ENCODE measurements around the gene CHST5.

Gene CHST5

GRCh38 chr16:75488322-75488721, 47.6 kb downstream of the CHST5 start:
- H3K4me1 ChIP-seq (ENCODE audit: control insufficient read depth, insufficient read depth, low read length): no peaks in the 10 kb centered on the region
- peaks cover 0 to 2% of the 10 kb centered on the region in 2 donors for H3K27me3 ChIP-seq (ENCODE audit: control insufficient read depth in 1 of 2, insufficient read depth in 2 of 2, low read length in 2 of 2)
- H3K27ac ChIP-seq (ENCODE audit: low read length): no peak overlapping the region
- H3K4me3 ChIP-seq (ENCODE audit: low read length in 2 of 2): no peak overlapping the region
- H3K36me3 ChIP-seq (ENCODE audit: control insufficient read depth in 2 of 2, insufficient read depth in 2 of 2, low read length in 2 of 2): no peaks in the 10 kb centered on the region
- no peak overlapping the region for H3K9ac ChIP-seq (ENCODE audit: low read length in 2 of 2)
- no peaks in the 10 kb centered on the region for H3K9me3 ChIP-seq (ENCODE audit: control insufficient read depth in 2 of 2, low read length in 2 of 2)

GRCh38 chr16:75486676-75487313, 49.1 kb downstream of the CHST5 start:
- Histone ChIP-seq H3K36me3 (ENCODE audit: control insufficient read depth in 2 of 2, insufficient read depth in 2 of 2, low read length in 2 of 2) (no peaks in the 10 kb centered on the region), H3K27ac (ENCODE audit: low read length) (no peak overlapping the region), H3K9me3 (ENCODE audit: control insufficient read depth in 2 of 2, low read length in 2 of 2) (no peaks in the 10 kb centered on the region), H3K4me1 (ENCODE audit: control insufficient read depth, insufficient read depth, low read length) (no peaks in the 10 kb centered on the region), H3K27me3 (ENCODE audit: control insufficient read depth in 1 of 2, insufficient read depth in 2 of 2, low read length in 2 of 2) (peaks cover 0 to 2% of the 10 kb centered on the region in 2 donors), H3K9ac (ENCODE audit: low read length in 2 of 2) (no peak overlapping the region), H3K4me3 (ENCODE audit: low read length in 2 of 2) (no peak overlapping the region)

- peaks cover 0 to 2% of the 10 kb centered on the region in 2 donors for H3K27me3 ChIP-seq (ENCODE audit: control insufficient read depth in 1 of 2, insufficient read depth in 2 of 2, low read length in 2 of 2)
- H3K9ac ChIP-seq (ENCODE audit: low read length in 2 of 2): no peak overlapping the region
- H3K4me1 ChIP-seq (ENCODE audit: control insufficient read depth, insufficient read depth, low read length): no peaks in the 10 kb centered on the region
- no peaks in the 10 kb centered on the region for H3K36me3 ChIP-seq (ENCODE audit: control insufficient read depth in 2 of 2, insufficient read depth in 2 of 2, low read length in 2 of 2)
- H3K27ac ChIP-seq (ENCODE audit: low read length): no peak overlapping the region
- no peaks in the 10 kb centered on the region for H3K9me3 ChIP-seq (ENCODE audit: control insufficient read depth in 2 of 2, low read length in 2 of 2)
- H3K4me3 ChIP-seq (ENCODE audit: low read length in 2 of 2): no peak overlapping the region
These were observed 49.8 kb downstream of the CHST5 start for GRCh38 chr16:75486014-75486675.

- Histone ChIP-seq H3K27ac (ENCODE audit: low read length) (no peak overlapping the region), H3K4me3 (ENCODE audit: low read length in 2 of 2) (no peak overlapping the region), H3K36me3 (ENCODE audit: control insufficient read depth in 2 of 2, insufficient read depth in 2 of 2, low read length in 2 of 2) (no peaks in the 10 kb centered on the region), H3K9me3 (ENCODE audit: control insufficient read depth in 2 of 2, low read length in 2 of 2) (no peaks in the 10 kb centered on the region), H3K27me3 (ENCODE audit: control insufficient read depth in 1 of 2, insufficient read depth in 2 of 2, low read length in 2 of 2) (peaks cover 0 to 2% of the 10 kb centered on the region in 2 donors), H3K9ac (ENCODE audit: low read length in 2 of 2) (no peak overlapping the region), H3K4me1 (ENCODE audit: control insufficient read depth, insufficient read depth, low read length) (no peaks in the 10 kb centered on the region)
These were observed 50.5 kb downstream of the CHST5 start for GRCh38 chr16:75485230-75486013.

- no peaks in the 10 kb centered on the region for H3K36me3 ChIP-seq (ENCODE audit: control insufficient read depth in 2 of 2, insufficient read depth in 2 of 2, low read length in 2 of 2)
- no peaks in the 10 kb centered on the region for H3K4me1 ChIP-seq (ENCODE audit: control insufficient read depth, insufficient read depth, low read length)
- H3K9ac ChIP-seq (ENCODE audit: low read length in 2 of 2): no peak overlapping the region
- H3K27me3 ChIP-seq (ENCODE audit: control insufficient read depth in 1 of 2, insufficient read depth in 2 of 2, low read length in 2 of 2): peaks cover 0 to 2% of the 10 kb centered on the region in 2 donors
- no peak overlapping the region for H3K27ac ChIP-seq (ENCODE audit: low read length)
- no peaks in the 10 kb centered on the region for H3K9me3 ChIP-seq (ENCODE audit: control insufficient read depth in 2 of 2, low read length in 2 of 2)
- no peak overlapping the region for H3K4me3 ChIP-seq (ENCODE audit: low read length in 2 of 2)
These were observed 52.7 kb downstream of the CHST5 start for GRCh38 chr16:75483222-75483621.

GRCh38 chr16:75482434-75483205, 53.3 kb downstream of the CHST5 start:
- Histone ChIP-seq H3K4me1 (ENCODE audit: control insufficient read depth, insufficient read depth, low read length) (no peaks in the 10 kb centered on the region), H3K4me3 (ENCODE audit: low read length in 2 of 2) (no peak overlapping the region), H3K9ac (ENCODE audit: low read length in 2 of 2) (no peak overlapping the region), H3K27ac (ENCODE audit: low read length) (no peak overlapping the region), H3K36me3 (ENCODE audit: control insufficient read depth in 2 of 2, insufficient read depth in 2 of 2, low read length in 2 of 2) (no peaks in the 10 kb centered on the region), H3K9me3 (ENCODE audit: control insufficient read depth in 2 of 2, low read length in 2 of 2) (no peaks in the 10 kb centered on the region), H3K27me3 (ENCODE audit: control insufficient read depth in 1 of 2, insufficient read depth in 2 of 2, low read length in 2 of 2) (peaks cover 0 to 2% of the 10 kb centered on the region in 2 donors)

- Histone ChIP-seq H3K27me3 (ENCODE audit: control insufficient read depth in 1 of 2, insufficient read depth in 2 of 2, low read length in 2 of 2) (peaks cover 0 to 2% of the 10 kb centered on the region in 2 donors), H3K4me3 (ENCODE audit: low read length in 2 of 2) (no peak overlapping the region), H3K27ac (ENCODE audit: low read length) (no peak overlapping the region), H3K36me3 (ENCODE audit: control insufficient read depth in 2 of 2, insufficient read depth in 2 of 2, low read length in 2 of 2) (no peaks in the 10 kb centered on the region), H3K9ac (ENCODE audit: low read length in 2 of 2) (no peak overlapping the region), H3K9me3 (ENCODE audit: control insufficient read depth in 2 of 2, low read length in 2 of 2) (no peaks in the 10 kb centered on the region), H3K4me1 (ENCODE audit: control insufficient read depth, insufficient read depth, low read length) (no peaks in the 10 kb centered on the region)
These were observed 54.4 kb downstream of the CHST5 start for GRCh38 chr16:75481475-75481874.

- Histone ChIP-seq H3K9ac (ENCODE audit: low read length in 2 of 2) (no peak overlapping the region), H3K36me3 (ENCODE audit: control insufficient read depth in 2 of 2, insufficient read depth in 2 of 2, low read length in 2 of 2) (no peaks in the 10 kb centered on the region), H3K9me3 (ENCODE audit: control insufficient read depth in 2 of 2, low read length in 2 of 2) (no peaks in the 10 kb centered on the region), H3K4me1 (ENCODE audit: control insufficient read depth, insufficient read depth, low read length) (no peaks in the 10 kb centered on the region), H3K4me3 (ENCODE audit: low read length in 2 of 2) (no peak overlapping the region), H3K27ac (ENCODE audit: low read length) (no peak overlapping the region), H3K27me3 (ENCODE audit: control insufficient read depth in 1 of 2, insufficient read depth in 2 of 2, low read length in 2 of 2) (no peaks in the 10 kb centered on the region)
These were observed 56.4 kb downstream of the CHST5 start for GRCh38 chr16:75479421-75479990.
